ENCODE measurements around the gene CYP3A5.

Gene CYP3A5

GRCh38 chr7:99622596-99622995 is 57.2 kb downstream of the CYP3A5 start:
- no peak for DNase-seq
- no peak overlapping the region for H3K4me3 Mint-ChIP-seq
- H3K36me3 Mint-ChIP-seq (ENCODE audit: low read depth): peaks cover 72% of the 10 kb centered on the region

GRCh38 chr7:99621271-99621670 is 58.5 kb downstream of the CYP3A5 start:
- no peak for TF ChIP-seq CTCF (IDR thresholded peaks at IDR 0.05)
- H3K9me3 Mint-ChIP-seq: peaks cover 3% of the 10 kb centered on the region
- H3K4me3 Mint-ChIP-seq: no peak overlapping the region
- DNase-seq: no peak
- peaks cover 62% of the 10 kb centered on the region for H3K36me3 Mint-ChIP-seq (ENCODE audit: low read depth)
- no peaks in the 10 kb centered on the region for H3K27me3 Mint-ChIP-seq (ENCODE audit: low read depth, poor library complexity)
- peaks cover 30% of the 10 kb centered on the region for H3K4me1 Mint-ChIP-seq
- H3K27ac Mint-ChIP-seq: no peak overlapping the region

More at GRCh38 chr7:99622596-99622995, 57.2 kb downstream of the CYP3A5 start:
- Mint-ChIP-seq H3K9me3 (no peaks in the 10 kb centered on the region), H3K27ac (no peak overlapping the region), H3K4me1 (peaks cover 17% of the 10 kb centered on the region), H3K27me3 (ENCODE audit: low read depth, poor library complexity) (no peaks in the 10 kb centered on the region)
- no peak for TF ChIP-seq CTCF (IDR thresholded peaks at IDR 0.05)

GRCh38 chr7:99619571-99620130 is 60.1 kb downstream of the CYP3A5 start:
- H3K36me3 Mint-ChIP-seq (ENCODE audit: low read depth): peaks cover 46% of the 10 kb centered on the region
- H3K27ac Mint-ChIP-seq: no peak overlapping the region
- H3K4me1 Mint-ChIP-seq: peaks cover 31% of the 10 kb centered on the region
- H3K9me3 Mint-ChIP-seq: peaks cover 7% of the 10 kb centered on the region
- no peak for TF ChIP-seq CTCF (IDR thresholded peaks at IDR 0.05)
- no peaks in the 10 kb centered on the region for H3K27me3 Mint-ChIP-seq (ENCODE audit: low read depth, poor library complexity)
- DNase-seq: no peak
- no peak overlapping the region for H3K4me3 Mint-ChIP-seq

GRCh38 chr7:99618726-99619125 is 61.1 kb downstream of the CYP3A5 start:
- Mint-ChIP-seq H3K9me3 (peaks cover 7% of the 10 kb centered on the region), H3K27ac (peak overlapping the region; percentile 10), H3K36me3 (ENCODE audit: low read depth) (peaks cover 37% of the 10 kb centered on the region), H3K4me1 (peaks cover 31% of the 10 kb centered on the region), H3K27me3 (ENCODE audit: low read depth, poor library complexity) (peaks cover 4% of the 10 kb centered on the region), H3K4me3 (peak overlapping the region; percentile 95)
- DNase-seq: no peak
- no peak for TF ChIP-seq CTCF (IDR thresholded peaks at IDR 0.05)

GRCh38 chr7:99617192-99617781 is 62.5 kb downstream of the CYP3A5 start:
- no peak for TF ChIP-seq CTCF (IDR thresholded peaks at IDR 0.05)
- DNase-seq: no peak
- Mint-ChIP-seq H3K9me3 (peaks cover 7% of the 10 kb centered on the region), H3K27ac (no peak overlapping the region), H3K36me3 (ENCODE audit: low read depth) (peaks cover 30% of the 10 kb centered on the region), H3K4me3 (peak overlapping the region; percentile 95), H3K27me3 (ENCODE audit: low read depth, poor library complexity) (peaks cover 17% of the 10 kb centered on the region), H3K4me1 (peaks cover 31% of the 10 kb centered on the region)
